Spleen (tissue), 11 donors: ENCODE data around the gene SPDEF. TPM values are rescaled to one million over a fixed set of nuclear protein-coding genes. Genes with fewer than 3 reads are reported as not detected.

ENCODE experiments used
- DNase-seq: peaks from one replicate; pipeline ENCODE4 v3.0.0-alpha.2; 2020
- H3K27ac ChIP-seq, 8 donors: fragments of 200-600 bp; sonication (generic) in 7 of 8; 1 replicate in 4 of 8; 2 replicates in 4 of 8; pipeline versions ENCODE4 v1.5.0 to v1.8.0; 2016 to 2021; ENCODE audit warnings: inconsistent platforms in 4 of 8, mild to moderate bottlenecking in 4 of 8, moderate library complexity in 1 of 8
- H3K27me3 ChIP-seq, 7 donors: fragments of 200-600 bp; sonication (generic) in 6 of 7; replicated peaks in 1 of 7; 1 replicate in 4 of 7; 2 replicates in 3 of 7; pipeline versions ENCODE4 v1.5.0 to v1.8.0; 2016 to 2021; ENCODE audit warnings: inconsistent platforms in 3 of 7, mild to moderate bottlenecking in 1 of 7
- H3K36me3 ChIP-seq, 6 donors: fragments of 200-600 bp; sonication (generic) in 5 of 6; 1 replicate in 4 of 6; 2 replicates in 2 of 6; pipeline versions ENCODE4 v1.5.0 to v1.8.0; 2016 to 2021; ENCODE audit warnings: inconsistent platforms in 2 of 6
- H3K4me1 ChIP-seq, 6 donors: fragments of 200-600 bp; sonication (generic) in 5 of 6; 1 replicate in 3 of 6; 2 replicates in 3 of 6; pipeline versions ENCODE4 v1.5.0 to v1.8.0; 2016 to 2021; ENCODE audit warnings: inconsistent platforms in 3 of 6
- H3K4me3 ChIP-seq, 8 donors: fragments of 200-600 bp; sonication (generic) in 7 of 8; 1 replicate in 4 of 8; 2 replicates in 4 of 8; pipeline versions ENCODE4 v1.5.0 to v1.8.0; 2016 to 2021; ENCODE audit warnings: inconsistent platforms in 4 of 8, mild to moderate bottlenecking in 4 of 8, moderate library complexity in 2 of 8
- H3K9me3 ChIP-seq, 8 donors: fragments of 200-600 bp; sonication (generic) in 7 of 8; 1 replicate in 4 of 8; 2 replicates in 4 of 8; pipeline versions ENCODE4 v1.5.0 to v1.8.0; 2016 to 2021; ENCODE audit warnings: inconsistent platforms in 4 of 8
- POLR2A ChIP-seq, 3 donors: fragments of 450-650 bp; IDR thresholded peaks; one replicate each; pipeline ENCODE4 v1.5.1; 2017; ENCODE audit warnings: antibody characterized with exemption in 3 of 3, mild to moderate bottlenecking in 1 of 3
- POLR2AphosphoS5 ChIP-seq, 3 donors: sonication (generic); formaldehyde crosslinking; IDR thresholded peaks; one replicate each; pipeline ENCODE4 v1.5.1; 2017; ENCODE audit warnings: antibody characterized with exemption in 3 of 3
- WGBS, 5 donors: extraction: QIAGEN DNeasy Blood & Tissue Kit in 3 of 5; methylation state at CpG; one replicate each; pipeline versions ENCODE4 v1.1.5 to v1.1.7; 2013 to 2018; 5-methylcytosine and 5-hydroxymethylcytosine counted together
- intact Hi-C: fragments of 100-400 bp; cut with DNase I; formaldehyde crosslinking; loops from one replicate; pipeline ENCODE4 v1.15.0; 2023; ENCODE audit warnings: low total_unique reads
- polyA plus RNA-seq, 3 donors: library from polyadenylated mRNA; stranded (reverse); fragments of 200-250 nt; gene quantifications; one replicate each; pipeline ENCODE4 v1.2.1, GENCODE V29; 2013
- total RNA-seq, 7 donors: library from RNA; depleted of rRNA in 3 of 7; stranded (reverse); fragments of >200 nt in 3 of 7; fragmentation: NEBNext Ultra II Directional in 4 of 7; extraction: Animal tissue kit (Norgen Biotek cat#: 25700) in 4 of 7; gene quantifications; one replicate each; pipeline versions ENCODE4 v1.1.0 to v1.2.1, GENCODE V29; 2016 to 2021
- TF ChIP-seq, protein P1 (sequence below), 11 experiments: fragments of 200-600 bp in 7 of 11; fragments of 450-650 bp in 4 of 11; sonication (generic) in 4 of 11; IDR thresholded peaks in 8 of 11; conservative IDR thresholded peaks in 3 of 11; 1 replicate in 7 of 11; 2 replicates in 4 of 11; pipeline versions ENCODE4 v1.4.0 to v1.8.0; 2016 to 2021; ENCODE audit warnings: antibody characterized with exemption in 11 of 11, inconsistent platforms in 4 of 11, mild to moderate bottlenecking in 1 of 11
- donor health status: healthy with polysubstance abuse.
- donor health status: DM: no; HTN: no; CAD: no; lungs with moderate emphysema.
- donor health status: DM: no; HTN: no; CAD: no.
- donor health status: Bipolar disorder and iron deficiency.
- donor health status: healthy.
- donor health status: DM: no; HTN: no; CAD: no.
- donor health status: DM: yes; HTN: yes; CAD: no.

The SPDEF gene
- total and polyA plus RNA-seq, 10 donors = 0.03 to 0.32 (median 0.13) TPM; not detected in 7

DNA sequence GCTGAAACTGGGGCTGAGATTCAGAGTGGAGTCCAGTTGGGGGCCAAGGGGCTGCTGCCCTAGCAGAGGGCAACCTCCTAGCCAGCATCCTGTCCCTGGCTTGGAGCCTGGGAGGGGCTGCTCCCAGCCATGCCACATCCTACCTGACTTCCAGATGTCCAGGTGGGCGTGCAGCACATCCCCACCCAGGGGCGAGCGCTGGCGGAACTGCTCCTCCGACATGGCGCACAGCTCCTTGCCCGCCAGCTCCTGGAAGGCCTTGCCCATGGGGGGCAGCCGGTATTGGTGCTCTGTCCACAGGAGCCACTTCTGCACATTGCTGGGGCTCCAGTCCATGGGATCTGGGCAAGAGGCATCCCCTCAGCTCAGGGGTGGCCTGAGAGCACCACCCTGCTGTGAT lies 15.3 kb downstream of the SPDEF start:
- no peak for TF ChIP-seq POLR2A (IDR thresholded peaks at IDR 0.05)
- TF ChIP-seq POLR2AphosphoS5 (IDR thresholded peaks at IDR 0.05) = no peak
- TF ChIP-seq, protein P1, sequence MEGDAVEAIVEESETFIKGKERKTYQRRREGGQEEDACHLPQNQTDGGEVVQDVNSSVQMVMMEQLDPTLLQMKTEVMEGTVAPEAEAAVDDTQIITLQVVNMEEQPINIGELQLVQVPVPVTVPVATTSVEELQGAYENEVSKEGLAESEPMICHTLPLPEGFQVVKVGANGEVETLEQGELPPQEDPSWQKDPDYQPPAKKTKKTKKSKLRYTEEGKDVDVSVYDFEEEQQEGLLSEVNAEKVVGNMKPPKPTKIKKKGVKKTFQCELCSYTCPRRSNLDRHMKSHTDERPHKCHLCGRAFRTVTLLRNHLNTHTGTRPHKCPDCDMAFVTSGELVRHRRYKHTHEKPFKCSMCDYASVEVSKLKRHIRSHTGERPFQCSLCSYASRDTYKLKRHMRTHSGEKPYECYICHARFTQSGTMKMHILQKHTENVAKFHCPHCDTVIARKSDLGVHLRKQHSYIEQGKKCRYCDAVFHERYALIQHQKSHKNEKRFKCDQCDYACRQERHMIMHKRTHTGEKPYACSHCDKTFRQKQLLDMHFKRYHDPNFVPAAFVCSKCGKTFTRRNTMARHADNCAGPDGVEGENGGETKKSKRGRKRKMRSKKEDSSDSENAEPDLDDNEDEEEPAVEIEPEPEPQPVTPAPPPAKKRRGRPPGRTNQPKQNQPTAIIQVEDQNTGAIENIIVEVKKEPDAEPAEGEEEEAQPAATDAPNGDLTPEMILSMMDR (IDR thresholded peaks at IDR 0.05 in 8 of 11, conservative IDR thresholded peaks at IDR 0.05 in 3 of 11) = no peak
- intact Hi-C loops = no loop called here
- Histone ChIP-seq H3K27me3 (no peaks in the 10 kb centered on the region), H3K4me3 (no peak overlapping the region), H3K9me3 (no peaks in the 10 kb centered on the region), H3K4me1 (peaks cover 0 to under 1% (median 0%) of the 10 kb centered on the region in 6 donors), H3K36me3 (no peaks in the 10 kb centered on the region), H3K27ac (no peak overlapping the region)
- 80 to 100% (median 95%) methylated on average over 1 to 8 of the region's 8 CpGs for WGBS, 5 donors
- DNase-seq = no peak

DNA sequence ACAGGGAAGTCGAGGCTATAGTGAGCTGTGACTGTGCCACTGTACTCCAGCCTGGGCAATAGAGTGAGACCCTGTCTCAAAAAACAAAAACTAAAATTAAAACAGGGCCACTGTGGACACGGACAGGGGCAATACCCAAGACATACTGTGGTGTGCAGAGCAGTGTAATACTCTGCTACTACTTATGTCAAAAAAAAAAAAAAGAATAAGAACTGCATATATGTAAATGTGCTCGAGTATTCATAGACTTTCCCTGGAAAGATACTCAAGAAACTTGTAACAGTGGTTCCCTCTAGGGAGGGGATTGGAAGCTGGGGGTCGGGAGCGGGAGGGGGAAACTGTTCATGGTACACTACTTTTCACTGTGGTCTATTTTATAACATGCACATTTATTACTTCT lies 15.9 kb downstream of the SPDEF start:
- TF ChIP-seq POLR2A (IDR thresholded peaks at IDR 0.05) (no peak), POLR2AphosphoS5 (IDR thresholded peaks at IDR 0.05) (no peak)
- TF ChIP-seq, protein P1 (IDR thresholded peaks at IDR 0.05 in 8 of 11, conservative IDR thresholded peaks at IDR 0.05 in 3 of 11) = no peak
- no peak for DNase-seq
- no peak overlapping the region for H3K27ac ChIP-seq
- WGBS, 5 donors = 75 to 87% (median 80%) methylated on average over 5 of the region's 5 CpGs
- H3K9me3 ChIP-seq = no peaks in the 10 kb centered on the region
- H3K4me3 ChIP-seq = no peak overlapping the region
- no peaks in the 10 kb centered on the region for H3K36me3 ChIP-seq
- H3K4me1 ChIP-seq = no peaks in the 10 kb centered on the region
- H3K27me3 ChIP-seq = no peaks in the 10 kb centered on the region
- intact Hi-C loops = no loop called here

DNA sequence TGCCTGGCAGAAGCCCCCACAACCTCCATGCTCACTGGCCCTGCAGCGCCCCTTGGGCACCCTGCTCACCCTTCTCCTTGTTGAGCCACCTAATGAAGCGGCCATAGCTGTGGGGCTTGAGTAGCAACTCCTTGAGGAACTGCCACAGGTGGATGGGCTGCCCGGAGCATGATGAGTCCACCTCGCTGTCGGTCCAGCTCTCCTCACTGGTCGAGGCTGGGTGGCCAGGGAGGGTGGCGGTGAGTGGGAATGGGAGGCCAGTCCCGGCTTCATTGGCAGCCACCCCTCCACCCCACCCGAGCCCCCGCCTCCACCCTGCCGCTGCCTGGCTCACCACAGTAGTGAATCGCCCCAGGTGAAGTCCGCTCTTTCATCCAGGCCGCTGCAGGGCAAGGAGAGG lies 16.9 kb downstream of the SPDEF start:
- no peaks in the 10 kb centered on the region for H3K4me1 ChIP-seq
- H3K27me3 ChIP-seq = no peaks in the 10 kb centered on the region
- 81 to 90% (median 88%) methylated on average over 8 to 14 of the region's 14 CpGs for WGBS, 5 donors
- no peak overlapping the region for H3K4me3 ChIP-seq
- TF ChIP-seq POLR2AphosphoS5 (IDR thresholded peaks at IDR 0.05) = no peak
- no peak for TF ChIP-seq POLR2A (IDR thresholded peaks at IDR 0.05)
- TF ChIP-seq, protein P1 (IDR thresholded peaks at IDR 0.05 in 8 of 11, conservative IDR thresholded peaks at IDR 0.05 in 3 of 11) = no peak
- no peaks in the 10 kb centered on the region for H3K36me3 ChIP-seq
- H3K27ac ChIP-seq = no peak overlapping the region
- DNase-seq = no peak
- intact Hi-C loops = no loop called here
- H3K9me3 ChIP-seq = no peaks in the 10 kb centered on the region

DNA sequence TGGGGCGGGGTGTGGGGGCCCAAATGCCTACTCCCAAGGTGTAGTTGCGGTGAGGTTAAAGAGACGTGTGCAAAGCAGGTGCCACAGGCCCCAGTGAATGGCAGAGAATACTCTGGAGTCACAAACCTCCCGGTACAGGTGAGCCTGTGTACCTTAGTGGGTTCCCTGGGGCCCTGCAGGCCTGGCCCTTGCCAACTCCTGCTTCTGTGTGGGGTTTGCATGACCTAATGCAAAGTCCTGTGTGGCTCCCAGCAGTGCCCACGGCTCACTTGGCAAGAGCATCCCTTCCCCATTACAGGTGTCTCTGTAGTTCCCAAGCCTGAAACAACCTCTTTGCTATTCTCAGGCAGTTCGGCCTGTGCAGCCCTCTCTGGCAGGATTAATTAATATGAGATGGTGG lies 17.5 kb downstream of the SPDEF start:
- TF ChIP-seq POLR2A (IDR thresholded peaks at IDR 0.05) = no peak
- TF ChIP-seq, protein P1 (IDR thresholded peaks at IDR 0.05 in 8 of 11, conservative IDR thresholded peaks at IDR 0.05 in 3 of 11) = no peak
- no peak for TF ChIP-seq POLR2AphosphoS5 (IDR thresholded peaks at IDR 0.05)
- no peaks in the 10 kb centered on the region for H3K4me1 ChIP-seq

More for the DNA sequence above, 17.5 kb downstream of the SPDEF start:
- DNase-seq = no peak
- WGBS, 5 donors = 82 to 95% (median 91%) methylated on average over 6 of the region's 6 CpGs
- Histone ChIP-seq H3K4me3 (no peak overlapping the region), H3K27ac (no peak overlapping the region), H3K9me3 (no peaks in the 10 kb centered on the region), H3K27me3 (no peaks in the 10 kb centered on the region), H3K36me3 (no peaks in the 10 kb centered on the region)
- intact Hi-C loops = no loop called here
